ENCODE results near the gene TPM4. TPM values are rescaled to one million over a fixed set of nuclear protein-coding genes. Genes with fewer than 3 reads are reported as not detected.

TPM4 gene
- total RNA-seq, 4 donors from 2014 or later: 471 to 530 (median 493) TPM

DNA sequence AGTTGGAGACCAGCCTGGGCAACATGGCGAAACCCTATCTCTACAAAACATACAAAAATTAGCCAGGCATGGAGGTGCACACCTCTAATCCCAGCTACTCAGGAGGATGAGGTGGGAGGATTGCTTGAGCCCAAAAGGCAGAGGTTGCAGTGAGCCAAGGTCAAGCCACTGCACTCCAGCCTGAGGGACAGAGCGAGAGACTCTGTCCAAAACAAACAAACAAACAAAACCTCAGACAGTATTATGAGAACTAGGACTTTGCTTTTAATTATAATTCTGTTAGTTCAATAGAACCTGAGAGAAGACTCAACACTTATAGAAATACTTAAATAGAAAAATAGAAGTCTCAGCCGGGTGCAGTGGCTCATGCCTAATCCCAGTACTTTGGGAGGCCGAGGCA lies 31.1 kb upstream of the TPM4 start:
- no peak for DNase-seq (ENCODE audit: low spot score in 2 of 2)
- Histone ChIP-seq H3K27me3 (no peaks in the 10 kb centered on the region), H3K4me1 (peaks cover 0 to 9% (median 0%) of the 10 kb centered on the region in 4 donors), H3K27ac (no peak overlapping the region), H3K36me3 (no peaks in the 10 kb centered on the region), H3K9me3 (no peaks in the 10 kb centered on the region), H3K4me3 (no peak overlapping the region)
- TF ChIP-seq POLR2A (IDR thresholded peaks at IDR 0.05) (no peak), EP300 (IDR thresholded peaks at IDR 0.05) (no peak)
- TF ChIP-seq, protein P1, sequence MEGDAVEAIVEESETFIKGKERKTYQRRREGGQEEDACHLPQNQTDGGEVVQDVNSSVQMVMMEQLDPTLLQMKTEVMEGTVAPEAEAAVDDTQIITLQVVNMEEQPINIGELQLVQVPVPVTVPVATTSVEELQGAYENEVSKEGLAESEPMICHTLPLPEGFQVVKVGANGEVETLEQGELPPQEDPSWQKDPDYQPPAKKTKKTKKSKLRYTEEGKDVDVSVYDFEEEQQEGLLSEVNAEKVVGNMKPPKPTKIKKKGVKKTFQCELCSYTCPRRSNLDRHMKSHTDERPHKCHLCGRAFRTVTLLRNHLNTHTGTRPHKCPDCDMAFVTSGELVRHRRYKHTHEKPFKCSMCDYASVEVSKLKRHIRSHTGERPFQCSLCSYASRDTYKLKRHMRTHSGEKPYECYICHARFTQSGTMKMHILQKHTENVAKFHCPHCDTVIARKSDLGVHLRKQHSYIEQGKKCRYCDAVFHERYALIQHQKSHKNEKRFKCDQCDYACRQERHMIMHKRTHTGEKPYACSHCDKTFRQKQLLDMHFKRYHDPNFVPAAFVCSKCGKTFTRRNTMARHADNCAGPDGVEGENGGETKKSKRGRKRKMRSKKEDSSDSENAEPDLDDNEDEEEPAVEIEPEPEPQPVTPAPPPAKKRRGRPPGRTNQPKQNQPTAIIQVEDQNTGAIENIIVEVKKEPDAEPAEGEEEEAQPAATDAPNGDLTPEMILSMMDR (IDR thresholded peaks at IDR 0.05): no peak
- 71 to 72% methylated on average over 4 of the region's 4 CpGs for WGBS, 2 donors

DNA sequence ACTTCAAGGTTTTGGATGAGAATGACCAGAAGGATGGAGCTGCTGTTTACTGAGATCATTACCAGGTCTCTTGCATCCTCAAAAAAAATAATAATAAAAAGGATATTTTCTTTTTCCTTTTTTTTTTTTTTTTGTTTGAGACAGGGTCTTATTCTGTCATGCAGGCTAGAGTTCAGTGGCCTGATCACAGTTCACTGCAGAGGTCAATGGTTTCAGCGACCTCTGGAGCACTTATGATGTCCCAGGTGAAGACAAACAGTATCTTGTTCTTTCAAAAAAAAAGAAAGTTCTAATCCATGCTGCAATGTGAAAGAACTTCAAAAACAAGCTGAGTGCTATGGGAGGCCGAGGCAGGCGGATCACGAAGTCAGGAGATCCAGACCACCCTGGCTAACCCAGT lies 30.4 kb upstream of the TPM4 start:
- no peak overlapping the region for H3K27ac ChIP-seq
- TF ChIP-seq POLR2A (IDR thresholded peaks at IDR 0.05): no peak
- no peak for TF ChIP-seq EP300 (IDR thresholded peaks at IDR 0.05)
- TF ChIP-seq, protein P1 (IDR thresholded peaks at IDR 0.05): no peak
- 59 to 65% methylated on average over 4 of the region's 4 CpGs for WGBS, 2 donors
- H3K4me3 ChIP-seq: no peak overlapping the region
- peaks cover 0 to 9% (median 0%) of the 10 kb centered on the region in 4 donors for H3K4me1 ChIP-seq
- H3K36me3 ChIP-seq: no peaks in the 10 kb centered on the region
- no peak for DNase-seq (ENCODE audit: low spot score in 2 of 2)
- no peaks in the 10 kb centered on the region for H3K9me3 ChIP-seq
- H3K27me3 ChIP-seq: no peaks in the 10 kb centered on the region

DNA sequence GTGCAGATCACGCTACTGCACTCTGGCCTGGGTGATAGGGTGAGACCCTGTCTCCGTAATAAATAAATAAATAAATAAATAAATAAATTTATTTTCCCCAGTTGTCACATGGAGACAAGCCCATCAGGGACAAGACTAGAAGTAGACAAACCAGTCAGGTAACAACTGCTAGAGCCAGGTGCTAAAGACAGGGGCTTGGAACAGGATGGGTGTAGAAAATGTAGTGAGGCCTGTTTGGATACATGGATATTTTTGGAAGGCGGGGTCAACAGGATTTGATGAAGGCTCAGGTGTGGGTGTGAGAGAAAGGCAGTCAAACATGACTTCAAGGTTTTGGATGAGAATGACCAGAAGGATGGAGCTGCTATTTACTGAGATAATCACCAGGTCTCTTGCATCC lies 27.7 kb upstream of the TPM4 start:
- DNase-seq (ENCODE audit: low spot score in 2 of 2): no peak
- TF ChIP-seq POLR2A (IDR thresholded peaks at IDR 0.05) (no peak), EP300 (IDR thresholded peaks at IDR 0.05) (no peak)
- TF ChIP-seq, protein P1 (IDR thresholded peaks at IDR 0.05): no peak
- Histone ChIP-seq H3K36me3 (no peaks in the 10 kb centered on the region), H3K27me3 (no peaks in the 10 kb centered on the region), H3K4me3 (no peak overlapping the region), H3K4me1 (no peaks in the 10 kb centered on the region), H3K9me3 (no peaks in the 10 kb centered on the region), H3K27ac (no peak overlapping the region)
- 83 to 85% methylated on average over 3 of the region's 3 CpGs for WGBS, 2 donors

DNA sequence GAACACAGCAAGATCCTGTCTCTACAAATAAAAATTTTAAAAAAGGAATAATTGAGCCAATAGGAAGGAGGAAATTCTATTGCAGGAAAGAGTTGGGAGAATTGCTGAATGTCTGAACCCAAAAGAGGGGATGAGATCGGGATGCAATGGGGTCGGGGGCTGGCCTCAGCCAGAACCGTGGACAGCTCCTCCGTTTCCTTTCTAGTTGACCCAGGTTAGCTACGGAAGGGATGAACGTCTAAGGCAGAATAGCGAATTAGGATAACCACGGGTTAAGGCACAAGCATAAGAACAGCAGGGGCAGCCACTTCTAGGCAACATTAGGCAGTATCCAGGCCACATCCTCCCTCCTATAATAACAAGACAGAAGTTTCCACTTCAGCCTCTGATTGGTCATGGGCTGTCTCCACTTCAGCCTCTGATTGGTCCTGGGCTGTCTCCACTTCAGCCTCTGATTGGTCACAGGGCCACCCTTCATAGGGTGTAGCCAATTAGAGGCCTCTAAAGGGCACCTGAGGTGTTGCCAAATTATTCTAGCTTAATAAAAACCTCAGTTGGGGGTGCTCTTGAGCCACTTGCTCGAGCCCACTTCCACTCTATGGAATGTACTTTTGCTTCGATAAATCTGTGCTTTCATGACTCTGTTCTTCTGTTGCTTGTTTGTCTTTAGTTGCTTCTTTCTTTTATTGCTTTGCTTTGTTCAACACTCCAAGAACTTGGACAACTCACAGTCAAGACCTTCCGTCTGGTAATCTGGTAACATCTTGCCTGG lies 24.9 kb upstream of the TPM4 start:
- TF ChIP-seq POLR2A (IDR thresholded peaks at IDR 0.05) (no peak), EP300 (IDR thresholded peaks at IDR 0.05) (no peak)
- TF ChIP-seq, protein P1 (IDR thresholded peaks at IDR 0.05): no peak
- no peak for DNase-seq (ENCODE audit: low spot score in 2 of 2)
- no peaks in the 10 kb centered on the region for H3K36me3 ChIP-seq
- no peak overlapping the region for H3K27ac ChIP-seq
- peaks cover 0 to 12% (median 0%) of the 10 kb centered on the region in 4 donors for H3K9me3 ChIP-seq
- H3K27me3 ChIP-seq: no peaks in the 10 kb centered on the region
- WGBS, 2 donors: 37 to 40% methylated on average over 11 of the region's 11 CpGs
- H3K4me3 ChIP-seq: no peak overlapping the region
- no peaks in the 10 kb centered on the region for H3K4me1 ChIP-seq

DNA sequence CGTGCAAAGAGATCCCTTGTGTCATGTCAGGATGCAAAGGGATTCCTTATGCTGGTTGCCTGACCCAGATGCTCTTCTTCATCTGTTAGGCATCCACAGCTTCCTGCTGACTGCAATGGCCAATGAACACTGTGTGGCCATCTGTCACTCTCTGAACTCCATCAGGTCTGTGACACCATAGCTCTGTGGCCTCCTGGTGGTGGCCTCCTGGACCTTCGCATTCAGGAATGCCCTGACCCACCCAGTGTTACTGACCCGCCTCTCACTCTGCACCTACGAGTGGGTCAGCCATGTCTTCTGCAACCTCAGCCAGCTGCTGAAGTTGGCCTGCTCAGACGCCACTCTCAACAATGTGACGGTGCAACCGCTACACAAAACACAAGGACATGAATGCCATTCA lies 23.9 kb upstream of the TPM4 start:
- no peak for TF ChIP-seq POLR2A (IDR thresholded peaks at IDR 0.05)
- TF ChIP-seq EP300 (IDR thresholded peaks at IDR 0.05): no peak
- TF ChIP-seq, protein P1 (IDR thresholded peaks at IDR 0.05): no peak
- WGBS, 2 donors: 63 to 72% methylated on average over 7 of the region's 7 CpGs

More for the DNA sequence above, 23.9 kb upstream of the TPM4 start:
- Histone ChIP-seq H3K4me1 (no peaks in the 10 kb centered on the region), H3K4me3 (no peak overlapping the region), H3K9me3 (peaks cover 0 to 18% (median 0%) of the 10 kb centered on the region in 4 donors), H3K27ac (no peak overlapping the region), H3K27me3 (no peaks in the 10 kb centered on the region), H3K36me3 (no peaks in the 10 kb centered on the region)
- DNase-seq (ENCODE audit: low spot score in 2 of 2): no peak
